ENCODE results near the gene CDK10.

The CDK10 gene

GRCh38 chr16:89710709-89711564 lies 24.4 kb downstream of the CDK10 start:
- FAIRE-seq (no peak), DNase-seq (ENCODE audit: insufficient read length, low spot score) (no peak)

GRCh38 chr16:89711601-89712273 lies 25.2 kb downstream of the CDK10 start:
- peak; percentile 51 for DNase-seq (ENCODE audit: insufficient read length, low spot score)
- FAIRE-seq, result no peak

GRCh38 chr16:89712274-89712781 lies 25.8 kb downstream of the CDK10 start:
- FAIRE-seq, result no peak

GRCh38 chr16:89716493-89716892 lies 30.0 kb downstream of the CDK10 start:
- no peak for DNase-seq (ENCODE audit: insufficient read length, low spot score)
- FAIRE-seq, result no peak

More at GRCh38 chr16:89712274-89712781, 25.8 kb downstream of the CDK10 start:
- DNase-seq (ENCODE audit: insufficient read length, low spot score), result no peak

- FAIRE-seq (no peak), DNase-seq (ENCODE audit: insufficient read length, low spot score) (no peak)
Measured at GRCh38 chr16:89716916-89717687, 30.6 kb downstream of the CDK10 start.

- FAIRE-seq (no peak), DNase-seq (ENCODE audit: insufficient read length, low spot score) (no peak)
Measured at GRCh38 chr16:89717688-89718505, 31.4 kb downstream of the CDK10 start.

GRCh38 chr16:89720551-89720812 lies 34.0 kb downstream of the CDK10 start:
- FAIRE-seq (no peak), DNase-seq (ENCODE audit: insufficient read length, low spot score) (peak; percentile 25)

- peak; percentile 54 for DNase-seq (ENCODE audit: insufficient read length, low spot score)
- FAIRE-seq, result peak; percentile 20
Measured at GRCh38 chr16:89720813-89721545, 34.5 kb downstream of the CDK10 start, which contains the start of the genes VPS9D1 and ZNF276. Gene VPS9D1, minus strand, starts transcription at chr16:89720898. Its CDS starts 37 bp downstream, at chr16:89720861. Gene ZNF276, plus strand, starts transcription at chr16:89721537. Its CDS starts 104 bp downstream, at chr16:89721641.

- DNase-seq (ENCODE audit: insufficient read length, low spot score) (peak; percentile 54), FAIRE-seq (no peak)
Measured at GRCh38 chr16:89721546-89722391, 35.3 kb downstream of the CDK10 start.

- DNase-seq (ENCODE audit: insufficient read length, low spot score) (no peak), FAIRE-seq (no peak)
Measured at GRCh38 chr16:89722392-89723278, 36.1 kb downstream of the CDK10 start.

- FAIRE-seq, result no peak
- DNase-seq (ENCODE audit: insufficient read length, low spot score), result no peak
Measured at GRCh38 chr16:89723279-89724250, 37.1 kb downstream of the CDK10 start.

GRCh38 chr16:89727406-89728120 lies 41.1 kb downstream of the CDK10 start:
- no peak for FAIRE-seq

GRCh38 chr16:89729293-89729692 lies 42.8 kb downstream of the CDK10 start:
- FAIRE-seq, result no peak
- no peak for DNase-seq (ENCODE audit: insufficient read length, low spot score)

More at GRCh38 chr16:89727406-89728120, 41.1 kb downstream of the CDK10 start:
- no peak for DNase-seq (ENCODE audit: insufficient read length, low spot score)

GRCh38 chr16:89729863-89730593 lies 43.5 kb downstream of the CDK10 start:
- no peak for DNase-seq (ENCODE audit: insufficient read length, low spot score)
- no peak for FAIRE-seq

- FAIRE-seq (no peak), DNase-seq (ENCODE audit: insufficient read length, low spot score) (no peak)
Measured at GRCh38 chr16:89730610-89731234, 44.2 kb downstream of the CDK10 start.
